GM19463 (cell line): Measurements from ENCODE around the gene SOSTDC1.
"Not testable (repeated sequence)": the region's sequence is repeated elsewhere in the genome, so short reads cannot be mapped to it uniquely, and the experiment has no call there.

Source experiments
- ATAC-seq: cut with Tn5 transposase; IDR thresholded peaks from one replicate; pipeline ENCODE4 v1.9.1; 2021; ENCODE audit warnings: mild to moderate bottlenecking, moderate library complexity; ENCODE audit not compliant: unreplicated experiment

SOSTDC1 gene

GRCh38 chr7:16463520-16463919 lies 2.0 kb downstream of the SOSTDC1 start:
- ATAC-seq, result no peak

- ATAC-seq, result no peak
These were observed 3.1 kb downstream of the SOSTDC1 start for GRCh38 chr7:16462431-16462889.

- ATAC-seq, result no peak
These were observed 4.6 kb downstream of the SOSTDC1 start for GRCh38 chr7:16460789-16461493.

GRCh38 chr7:16456303-16456702 lies 9.2 kb downstream of the SOSTDC1 start:
- ATAC-seq, result not testable (repeated sequence)

- no peak for ATAC-seq
These were observed 9.9 kb downstream of the SOSTDC1 start for GRCh38 chr7:16455591-16455990.

GRCh38 chr7:16450366-16450765 lies 15.2 kb downstream of the SOSTDC1 start:
- no peak for ATAC-seq

GRCh38 chr7:16447876-16448275 lies 17.7 kb downstream of the SOSTDC1 start:
- ATAC-seq, result no peak

GRCh38 chr7:16446508-16446907 lies 19.0 kb downstream of the SOSTDC1 start:
- ATAC-seq, result no peak

GRCh38 chr7:16443871-16444270 lies 21.7 kb downstream of the SOSTDC1 start:
- ATAC-seq, result not testable (repeated sequence)

GRCh38 chr7:16438988-16439387 lies 26.6 kb downstream of the SOSTDC1 start:
- no peak for ATAC-seq

GRCh38 chr7:16436306-16436705 lies 29.2 kb downstream of the SOSTDC1 start:
- ATAC-seq, result no peak

GRCh38 chr7:16433568-16434122 lies 31.9 kb downstream of the SOSTDC1 start:
- no peak for ATAC-seq

GRCh38 chr7:16432425-16432731 lies 33.2 kb downstream of the SOSTDC1 start:
- no peak for ATAC-seq

GRCh38 chr7:16431646-16432424 lies 33.7 kb downstream of the SOSTDC1 start:
- ATAC-seq, result no peak

GRCh38 chr7:16430133-16430532 lies 35.4 kb downstream of the SOSTDC1 start:
- ATAC-seq, result no peak

GRCh38 chr7:16428672-16429071 lies 36.9 kb downstream of the SOSTDC1 start:
- ATAC-seq, result no peak

GRCh38 chr7:16428182-16428581 lies 37.4 kb downstream of the SOSTDC1 start:
- no peak for ATAC-seq

- ATAC-seq, result no peak
These were observed 41.8 kb downstream of the SOSTDC1 start for GRCh38 chr7:16423761-16424160.

GRCh38 chr7:16422917-16423316 lies 42.6 kb downstream of the SOSTDC1 start:
- ATAC-seq, result no peak

GRCh38 chr7:16422103-16422435 lies 43.5 kb downstream of the SOSTDC1 start:
- ATAC-seq, result no peak

GRCh38 chr7:16421333-16422102 lies 44.0 kb downstream of the SOSTDC1 start, which contains the start of gene CRPPA:
TSS of gene CRPPA (minus strand) at chr7:16421538. CDS start at chr7:16421322, 216 bp downstream.
- ATAC-seq, result peak; percentile 35
